NCI-H1930 (cell line): ENCODE results near the gene FAM83C.
"Not testable (repeated sequence)": the region's sequence is repeated elsewhere in the genome, so short reads cannot be mapped to it uniquely, and the experiment has no call there.

ENCODE experiments used
- DNase-seq, 2 experiments: peaks; one replicate each; lab custom pipeline; 2025; lab: John Stamatoyannopoulos, UW

Gene FAM83C

DNA sequence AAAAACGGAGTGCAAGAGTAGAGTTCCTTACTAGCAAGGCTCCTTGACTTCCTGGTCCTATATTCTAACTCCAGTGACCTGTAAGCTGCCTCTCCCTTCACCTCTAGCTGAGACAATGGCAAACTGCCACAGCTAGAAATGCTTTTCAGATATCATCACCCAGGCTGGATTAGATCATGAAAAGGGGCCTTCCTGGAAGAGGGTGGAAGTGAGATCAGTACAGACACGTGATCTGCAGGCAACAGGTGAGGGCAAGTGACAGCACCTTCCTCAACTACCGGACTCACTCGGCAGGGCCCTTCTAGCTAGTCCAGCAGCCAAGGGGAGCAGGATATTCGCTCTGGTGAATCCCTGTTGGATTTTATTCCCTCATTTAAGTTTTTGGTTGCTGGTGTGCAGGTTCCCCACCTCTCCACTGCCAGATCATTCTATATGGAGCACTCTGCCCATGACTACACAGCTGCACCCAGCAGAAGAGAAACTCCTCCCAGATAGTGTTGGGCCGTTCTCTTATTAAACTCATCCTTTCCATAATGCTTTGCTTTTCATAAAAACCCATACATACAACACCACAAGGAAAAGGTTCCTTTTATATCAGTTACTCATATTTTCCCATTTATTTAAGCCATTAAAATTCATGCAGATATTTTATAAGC is 26.4 kb upstream of the FAM83C start:
- no peak for DNase-seq

DNA sequence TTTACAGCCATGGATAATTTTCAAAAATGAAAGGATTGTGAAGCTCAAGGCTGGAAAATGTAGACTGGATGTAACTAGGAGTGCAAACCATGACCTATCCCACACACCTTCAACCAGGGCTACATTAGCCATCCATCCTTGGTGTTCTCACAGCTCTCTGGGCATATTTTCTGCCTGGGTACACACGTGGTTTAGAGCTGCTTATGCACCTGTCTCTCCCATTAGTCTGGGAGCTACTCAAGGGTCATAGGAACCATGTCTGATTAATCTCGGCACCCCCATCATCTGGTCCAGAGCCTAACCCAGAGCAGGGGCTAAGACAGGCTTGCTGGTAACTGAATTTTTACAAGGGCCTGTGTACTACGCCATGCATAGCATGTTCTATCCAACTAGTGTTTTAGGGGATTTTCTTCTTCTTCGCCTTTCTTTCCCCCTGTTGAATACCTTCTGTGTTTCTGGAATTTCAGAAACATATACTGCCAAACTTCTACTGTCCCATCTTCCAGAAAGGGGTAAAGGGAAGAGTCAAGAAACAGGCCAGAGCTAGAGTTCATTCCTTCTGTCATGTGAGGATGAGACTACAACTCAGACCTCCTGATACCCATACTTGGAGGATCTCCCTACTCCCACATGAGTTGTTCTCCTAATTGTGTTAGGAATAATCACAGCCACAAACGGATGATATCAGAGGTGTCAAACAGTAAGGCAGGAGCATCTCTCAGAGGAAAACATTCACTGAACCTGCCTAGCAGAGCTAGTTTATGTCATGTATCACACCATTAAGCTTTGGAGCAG is 25.4 kb upstream of the FAM83C start:
- DNase-seq = no peak

DNA sequence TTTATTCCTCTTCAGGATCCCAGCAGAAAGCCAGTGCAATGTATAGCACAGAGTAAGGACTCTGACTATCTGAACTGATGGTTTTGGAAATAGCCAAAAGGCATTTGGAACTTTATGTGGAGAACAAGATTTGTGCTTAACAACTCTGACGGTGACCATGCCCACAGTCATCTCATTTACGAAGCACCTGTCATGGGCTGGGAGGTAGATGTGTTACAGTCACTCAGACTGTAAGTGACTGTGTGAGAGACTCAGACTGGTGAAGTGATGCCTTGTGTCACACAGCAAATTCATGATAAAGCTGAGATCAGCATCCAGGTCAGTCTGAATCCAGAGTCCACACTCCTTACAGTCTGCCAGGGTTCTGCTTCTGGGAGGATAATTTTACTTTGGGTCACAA is 23.9 kb upstream of the FAM83C start:
- no peak for DNase-seq

DNA sequence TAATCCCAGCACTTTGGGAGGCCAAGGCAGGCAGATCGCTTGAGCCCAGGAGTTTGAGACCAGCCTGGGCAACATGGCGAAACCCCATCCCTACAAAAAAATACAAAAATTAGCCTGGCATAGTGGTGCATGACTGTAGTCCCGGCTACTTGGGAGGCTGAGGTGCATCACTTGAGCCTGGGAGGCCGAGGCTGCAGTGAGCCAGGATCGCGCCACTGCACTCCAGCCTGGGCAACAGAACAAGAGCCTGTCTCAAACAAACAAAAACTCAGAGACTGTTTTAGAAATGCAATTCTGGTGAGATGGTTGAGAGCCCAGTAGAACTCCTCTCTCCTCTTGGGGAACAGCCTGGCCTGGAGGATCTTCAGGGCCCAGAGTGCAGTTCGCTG is 23.4 kb upstream of the FAM83C start:
- DNase-seq = not testable (repeated sequence)

DNA sequence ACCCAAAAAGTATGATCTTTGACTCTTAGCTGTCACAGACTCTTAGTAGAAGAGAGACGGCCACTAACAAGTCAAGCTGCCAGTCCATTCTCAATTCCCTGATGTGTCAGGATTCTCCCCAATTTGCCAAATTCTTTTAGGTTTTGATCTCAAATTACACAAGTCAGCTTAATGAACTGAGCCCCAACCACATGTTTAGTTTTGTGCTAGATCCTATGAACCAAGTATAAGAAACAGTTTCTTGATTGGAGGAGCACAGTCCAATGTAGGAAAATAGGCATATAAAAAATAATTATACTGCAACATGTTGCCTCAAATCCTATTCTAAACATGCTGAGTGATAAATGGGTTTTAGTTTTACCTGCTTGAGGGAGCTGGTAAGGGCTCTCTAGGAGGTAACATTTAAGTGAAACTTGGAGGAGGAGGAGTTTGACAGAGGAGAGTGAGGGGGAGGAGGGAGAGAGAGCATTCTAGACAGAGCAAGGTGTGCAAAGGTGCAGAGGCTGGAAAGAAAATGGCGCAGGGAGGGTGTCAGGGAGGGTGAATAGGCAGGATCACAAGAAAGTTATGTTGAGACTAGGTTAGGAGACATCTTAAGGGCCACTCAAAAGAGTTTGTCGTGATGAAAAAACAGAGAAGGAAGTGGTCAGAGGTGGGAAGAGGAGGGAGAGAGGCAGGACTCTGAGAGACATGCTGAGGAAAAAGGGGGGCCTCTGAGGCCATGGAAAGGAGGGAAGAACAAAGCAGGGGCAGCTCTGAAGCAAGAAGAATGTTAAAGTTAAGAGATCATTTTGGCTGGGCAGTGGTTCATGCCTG is 22.8 kb upstream of the FAM83C start:
- DNase-seq = no peak

DNA sequence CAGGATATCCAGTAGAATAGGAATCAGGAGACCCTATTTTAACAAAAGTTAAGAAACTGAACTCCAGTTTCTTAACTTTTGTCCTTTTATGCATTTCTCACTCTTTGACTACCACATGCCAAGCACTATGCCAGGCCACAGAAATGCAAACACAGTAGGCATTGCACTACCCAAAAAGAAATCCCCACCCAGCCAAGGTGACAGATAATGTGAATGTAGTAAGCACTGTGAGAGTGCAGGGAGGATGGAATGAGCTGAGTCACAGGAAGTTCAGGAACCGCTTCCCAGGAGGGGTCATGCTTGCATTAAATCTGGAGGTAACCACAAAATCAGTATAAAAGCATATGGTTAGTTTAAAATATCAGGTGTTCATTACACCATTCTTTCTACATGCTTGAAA is 20.1 kb upstream of the FAM83C start:
- no peak for DNase-seq

DNA sequence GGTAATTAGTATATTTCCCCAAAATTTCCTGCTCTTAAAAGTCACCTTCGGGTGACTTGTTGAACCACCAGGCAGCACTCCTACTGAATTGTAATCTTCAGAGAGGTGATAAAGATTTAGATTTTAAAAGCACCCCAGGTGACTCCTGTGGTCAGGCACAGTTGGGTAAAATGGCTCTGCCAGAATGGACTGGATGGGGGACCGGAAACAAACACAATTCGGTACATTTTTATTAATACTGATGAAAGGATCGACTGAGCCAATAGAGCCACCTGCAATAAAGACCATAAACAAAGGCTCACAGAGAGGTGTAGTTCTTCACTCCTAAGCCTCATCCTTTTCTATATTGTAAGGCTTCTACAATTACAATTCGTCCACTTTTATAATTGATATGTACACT is 19.6 kb upstream of the FAM83C start:
- DNase-seq = no peak

DNA sequence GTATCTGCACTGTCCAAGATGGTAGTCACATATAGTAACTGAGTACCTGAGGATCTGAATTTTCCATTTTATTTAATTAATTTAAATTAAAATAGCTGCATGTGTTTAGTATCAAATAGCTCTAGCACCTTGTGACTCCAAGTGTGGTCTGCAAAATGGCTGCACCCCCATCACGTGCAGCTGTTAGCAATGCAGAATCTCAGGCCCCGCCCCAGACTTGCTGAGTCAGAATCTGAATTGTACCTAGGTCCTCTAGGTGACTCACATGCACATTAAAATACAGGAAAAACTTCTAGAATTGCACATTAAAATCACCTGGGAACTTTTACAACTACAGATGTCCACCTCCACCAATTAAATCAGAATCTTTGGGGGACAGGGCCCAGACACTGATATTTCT is 19.2 kb upstream of the FAM83C start:
- no peak for DNase-seq

DNA sequence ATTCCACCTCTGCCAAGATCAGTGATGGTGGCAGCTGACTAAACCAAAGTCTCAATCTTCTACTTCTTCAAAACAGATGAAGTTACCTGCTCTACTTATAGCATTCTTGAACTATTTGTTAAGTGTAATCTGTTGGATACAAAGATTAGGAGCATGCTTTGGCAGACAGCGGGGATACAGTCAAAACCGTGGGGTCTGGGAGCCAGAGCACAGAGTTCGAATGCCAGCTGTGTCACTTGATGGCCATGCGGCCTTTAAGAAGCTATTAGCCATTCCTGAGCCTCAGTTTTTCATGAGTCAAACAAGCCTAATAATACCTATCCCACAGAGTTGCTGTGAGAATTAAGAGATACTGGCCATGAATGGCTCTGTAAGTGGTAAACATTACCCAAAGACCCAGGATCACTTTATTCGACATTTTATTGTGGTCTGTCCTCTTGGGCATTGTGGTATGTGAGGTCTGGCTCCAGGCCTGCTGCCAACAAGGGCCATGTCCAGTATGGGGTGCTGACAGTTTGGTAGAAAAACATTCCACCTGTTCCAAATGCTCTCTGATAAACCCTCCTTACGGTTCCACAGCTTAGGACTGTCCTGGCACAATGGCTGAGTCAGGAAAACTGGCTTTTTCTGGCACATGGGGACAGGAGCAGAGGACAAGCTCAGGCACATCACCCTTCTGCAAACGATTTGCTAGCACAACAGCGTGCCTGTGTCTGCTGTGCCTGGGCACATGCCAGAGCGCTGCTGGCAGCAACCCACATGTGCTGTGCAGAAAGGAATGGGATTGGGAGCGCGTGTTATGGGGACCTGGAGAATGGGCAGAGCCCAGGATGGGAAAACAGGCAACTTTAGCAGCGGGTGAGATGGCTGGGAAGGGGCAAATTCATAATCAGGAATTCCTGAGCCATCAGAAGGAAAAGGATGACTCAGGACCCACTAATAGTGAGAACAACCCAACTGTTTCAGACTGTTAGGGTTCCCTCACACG is 15.7 kb upstream of the FAM83C start:
- no peak for DNase-seq

DNA sequence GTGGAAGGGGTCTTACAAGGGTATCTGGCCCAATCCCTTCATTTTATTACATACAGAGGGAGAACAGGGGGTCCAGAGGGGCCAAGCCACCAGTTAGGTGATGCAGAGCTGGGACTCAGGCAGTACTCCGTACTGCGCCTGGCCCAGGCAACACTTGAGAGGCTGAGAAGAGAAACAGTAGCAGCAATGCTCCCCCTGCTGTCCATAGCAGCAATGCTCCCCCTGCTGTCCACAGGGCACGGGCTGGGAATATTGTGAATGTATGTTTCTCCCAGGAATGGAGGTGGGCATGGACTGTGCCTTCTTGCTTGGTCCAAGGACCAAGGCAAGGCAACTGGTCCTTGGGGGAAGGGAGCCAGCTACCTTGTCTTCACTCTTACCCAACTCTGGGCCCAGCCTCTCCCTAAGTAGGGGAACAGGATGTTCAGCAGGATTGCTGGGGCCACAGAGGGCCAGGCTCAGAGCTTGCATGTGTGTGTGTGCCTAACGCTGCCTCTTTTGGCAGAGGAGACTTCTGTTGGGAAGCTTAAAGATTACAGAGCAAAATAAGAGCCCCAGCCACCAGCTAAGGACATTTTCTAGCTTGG is 14.8 kb upstream of the FAM83C start:
- DNase-seq = peak in 1 of 2 experiments; percentile 21

DNA sequence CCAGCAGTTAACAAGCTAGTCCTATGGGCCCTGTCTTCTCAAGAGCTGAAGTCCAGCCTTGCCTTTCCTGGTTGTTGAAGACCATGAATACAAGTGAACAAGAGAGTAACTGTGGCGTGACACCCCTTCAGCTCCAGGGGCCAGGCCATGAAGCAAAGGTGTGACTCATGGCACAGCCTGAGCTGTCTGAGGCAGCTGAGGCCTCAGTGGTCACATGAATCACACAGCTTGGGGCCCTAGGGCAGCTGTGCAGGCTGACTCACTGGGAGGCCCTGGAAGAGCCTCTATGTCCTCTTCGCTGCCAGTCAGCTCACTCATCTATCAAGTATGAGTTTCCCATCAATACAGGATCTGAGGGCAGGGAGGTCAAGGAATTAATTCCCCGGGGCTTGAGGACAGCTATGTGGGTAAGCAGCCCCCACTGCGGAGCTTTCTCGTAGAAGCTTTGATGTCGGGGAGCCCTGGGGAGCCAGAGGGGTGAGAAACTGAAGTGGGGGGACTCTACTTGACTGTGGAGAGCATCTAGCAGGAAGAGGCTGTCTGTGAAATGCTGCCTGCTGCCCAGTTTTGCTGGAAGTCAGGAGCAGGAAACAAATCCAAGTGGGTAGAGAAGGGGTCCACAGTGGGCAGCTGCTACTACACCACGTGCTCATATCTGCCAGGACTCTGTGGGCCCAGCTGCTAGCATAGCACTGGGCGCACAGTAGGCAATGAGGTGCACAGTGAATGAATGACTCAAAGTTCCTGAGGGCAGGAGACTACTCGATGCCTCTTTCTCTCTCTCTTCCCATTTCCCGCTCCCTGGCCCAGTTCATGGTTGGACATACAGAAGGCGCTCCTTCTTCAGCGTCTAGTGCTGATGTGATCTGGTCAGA is 13.7 kb upstream of the FAM83C start:
- DNase-seq = no peak

DNA sequence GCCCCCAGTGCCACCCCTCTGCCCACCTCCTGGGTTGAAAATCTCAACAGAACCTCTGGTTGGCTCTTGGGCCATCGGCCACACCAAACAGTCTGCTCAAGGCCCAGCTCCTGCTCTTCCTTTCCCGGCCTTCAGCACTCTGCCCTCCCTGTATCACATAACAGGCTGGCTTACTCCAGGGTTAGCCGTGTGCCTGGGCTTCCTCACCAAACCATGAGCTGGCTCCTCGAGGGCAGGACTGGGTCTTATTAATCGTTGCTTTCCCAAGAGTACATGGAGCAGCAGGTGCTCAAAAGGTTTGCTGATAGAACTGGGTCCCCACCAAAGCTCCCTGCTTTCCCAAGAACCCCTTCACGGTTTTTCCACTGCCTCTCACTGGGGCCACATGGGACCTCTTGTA is 12.7 kb upstream of the FAM83C start:
- DNase-seq = no peak

DNA sequence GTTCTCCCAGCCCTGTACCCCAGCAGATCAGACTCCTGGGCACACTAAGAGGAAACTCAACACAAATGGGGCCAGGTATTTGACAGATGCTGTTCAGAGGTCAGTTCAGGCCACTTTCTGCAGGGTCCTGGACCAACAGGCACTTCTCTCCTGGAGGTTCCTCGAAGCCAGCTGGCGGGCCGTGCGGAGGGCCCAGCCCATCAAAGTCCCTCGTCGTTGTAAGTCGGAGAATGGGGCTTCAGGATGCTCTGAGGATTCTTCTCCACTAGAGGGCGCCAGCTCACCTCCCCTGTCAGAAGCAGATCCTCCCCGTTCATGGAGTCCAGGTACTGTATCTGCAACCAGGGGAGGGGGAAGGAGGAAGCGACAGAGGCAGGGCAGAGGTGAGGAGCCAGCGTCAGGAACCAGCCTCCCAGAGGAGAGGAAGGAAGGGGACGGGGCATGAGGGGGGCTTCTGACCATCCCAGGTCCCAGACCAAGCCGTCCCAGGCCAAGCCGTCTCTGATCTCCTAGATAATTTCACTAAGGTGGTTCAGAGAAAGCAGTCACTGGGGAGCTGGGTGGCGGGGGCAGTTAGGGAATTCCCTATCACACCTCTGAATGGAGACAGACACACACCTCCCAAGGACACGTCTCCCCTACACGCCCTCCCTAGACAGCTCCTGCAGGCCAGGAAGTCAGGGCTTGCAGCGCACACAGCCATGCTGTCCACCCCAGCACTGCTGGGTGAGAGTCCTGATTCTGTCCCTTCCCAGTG is 11.7 kb upstream of the FAM83C start:
- peak; percentile 80 to 85 for DNase-seq

DNA sequence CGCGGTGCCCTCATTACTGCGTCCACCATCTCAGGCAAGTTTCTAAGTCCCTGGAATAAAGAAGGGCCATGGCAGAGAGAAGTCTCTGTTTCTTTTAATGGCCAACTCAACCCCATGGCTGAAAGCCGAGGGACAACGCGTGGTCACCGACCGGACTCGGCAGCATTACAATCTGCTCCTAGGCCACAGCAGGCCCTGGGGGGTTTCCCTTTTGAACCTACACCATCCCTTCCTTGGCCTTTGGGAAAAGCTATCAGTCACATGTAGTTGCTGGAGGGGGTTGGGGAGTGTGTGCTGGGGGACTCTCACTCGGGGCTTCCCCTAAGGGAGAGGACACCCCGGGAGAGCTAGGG is 11.1 kb upstream of the FAM83C start:
- DNase-seq = no peak

DNA sequence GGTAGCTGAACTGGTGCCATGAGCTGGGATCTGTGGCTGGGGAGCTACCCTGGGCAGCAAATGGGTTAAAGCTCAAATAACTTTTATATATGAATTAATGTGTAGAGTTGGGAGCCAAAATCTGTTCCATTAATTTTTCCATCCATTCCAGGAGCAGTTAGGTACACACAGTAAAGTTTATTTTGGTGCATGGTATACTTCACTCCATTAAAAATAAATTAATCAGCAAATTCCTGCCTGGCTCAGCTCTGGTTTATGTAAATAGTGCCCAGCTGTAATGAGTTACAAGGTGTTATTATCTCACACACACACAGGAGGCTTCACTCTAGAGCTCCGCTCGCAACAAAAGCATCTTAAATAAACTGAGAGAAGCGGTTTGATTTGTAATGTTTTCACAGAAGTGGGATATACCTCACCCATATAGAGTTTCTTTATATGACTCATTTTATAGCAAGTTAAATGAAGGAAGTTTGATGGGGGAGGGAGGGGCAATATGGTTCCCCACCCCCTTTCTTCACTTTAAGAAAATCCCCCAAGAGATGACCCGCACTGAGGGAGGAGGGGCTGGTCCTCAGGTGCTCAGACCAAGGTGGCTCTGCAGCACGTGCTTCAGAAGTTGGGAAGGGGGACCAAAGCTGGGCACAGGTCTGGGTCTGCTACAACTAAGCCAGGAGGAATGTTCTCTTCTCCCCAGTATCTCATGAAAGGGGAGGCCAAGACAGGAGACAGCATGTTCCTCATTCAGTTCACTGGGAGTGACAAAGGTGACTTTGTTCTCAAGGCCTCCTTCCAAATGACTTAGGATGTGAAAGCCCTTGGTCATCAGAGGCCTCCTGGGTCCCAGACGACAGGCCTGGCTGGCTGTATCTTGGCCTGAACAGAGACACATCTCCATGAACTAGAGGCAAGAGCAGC is 10.5 kb upstream of the FAM83C start:
- no peak for DNase-seq

DNA sequence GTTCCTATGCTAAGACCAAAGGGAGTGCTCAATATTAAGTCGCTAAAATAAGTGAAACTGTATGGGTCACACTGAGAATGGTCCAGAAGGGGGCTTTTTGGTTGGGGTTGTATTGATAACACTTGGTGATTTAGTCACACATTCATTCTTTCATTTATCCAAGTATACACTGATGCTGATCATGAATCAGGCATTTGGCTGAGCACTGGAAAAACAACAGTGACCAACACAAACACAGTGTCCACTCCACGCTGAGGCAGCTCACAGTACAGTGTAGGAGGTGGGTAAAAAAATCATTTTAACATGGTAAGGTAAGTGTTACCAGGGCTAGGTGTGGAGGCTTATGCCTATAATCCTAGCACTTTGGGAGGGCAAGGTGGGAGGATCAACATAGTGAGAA is 9.2 kb upstream of the FAM83C start:
- no peak for DNase-seq

DNA sequence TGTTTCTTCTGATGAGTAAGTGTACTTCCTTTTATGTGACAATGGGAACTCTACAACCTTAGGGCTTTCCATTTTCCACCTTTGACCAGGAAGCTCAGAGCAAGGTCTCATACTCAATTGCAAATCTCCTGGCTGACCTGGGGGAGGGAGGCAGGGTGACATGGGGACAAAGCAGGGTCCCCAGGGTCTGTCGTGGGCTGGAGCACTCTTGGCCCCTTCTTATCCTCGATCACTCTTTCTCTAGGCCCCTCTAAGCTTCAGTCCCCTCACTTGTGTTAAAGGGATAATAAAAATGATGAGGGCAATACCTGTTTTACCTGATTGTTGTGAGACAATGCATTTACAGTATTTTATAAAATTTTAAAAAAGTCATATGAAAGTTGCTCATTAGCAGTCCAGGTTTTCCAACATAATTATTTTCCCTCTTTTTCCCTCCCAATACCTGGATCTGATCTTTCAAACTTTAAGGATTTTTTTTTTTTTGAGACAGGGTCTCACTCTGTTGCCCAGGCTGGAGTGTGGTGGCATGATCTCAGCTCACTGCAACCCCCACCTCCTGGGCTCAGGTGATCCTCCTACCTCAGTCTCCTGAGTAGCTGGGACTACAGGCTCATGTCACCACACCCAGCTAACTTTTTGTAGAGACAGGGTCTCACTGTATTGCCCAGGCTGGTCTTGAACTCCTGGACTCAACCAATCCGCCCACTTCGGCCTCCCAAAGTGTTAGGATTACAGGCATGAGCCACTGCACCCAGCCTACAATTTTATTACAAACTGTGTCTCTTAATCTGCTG is 8.4 kb upstream of the FAM83C start:
- DNase-seq = no peak

DNA sequence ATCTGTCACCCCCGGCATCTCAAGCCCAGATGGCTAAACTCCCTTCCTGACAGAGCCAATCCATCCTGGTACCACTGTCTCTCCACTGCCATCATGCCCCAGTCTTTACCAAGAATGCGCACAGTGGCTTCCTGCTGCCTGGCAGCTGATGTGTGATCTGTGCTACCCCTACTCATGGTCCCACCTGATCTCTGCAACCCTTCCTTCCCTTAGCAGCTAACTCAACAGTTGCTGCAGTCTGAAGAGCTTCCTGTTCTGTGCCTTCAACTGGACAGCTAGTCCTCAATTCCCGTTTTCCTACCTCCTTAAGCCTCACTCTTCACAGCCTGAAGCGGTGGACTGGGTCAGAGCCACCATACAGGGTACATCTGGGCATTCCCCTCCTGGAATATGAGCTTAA is 7.6 kb upstream of the FAM83C start:
- no peak for DNase-seq
